ENCODE data around the gene CD109. TPM values are rescaled to one million over a fixed set of nuclear protein-coding genes. Genes with fewer than 3 reads are reported as not detected.

The CD109 gene
- total RNA-seq, 4 donors from 2014 or later = 7.8 to 19.0 (median 12.7) TPM

DNA sequence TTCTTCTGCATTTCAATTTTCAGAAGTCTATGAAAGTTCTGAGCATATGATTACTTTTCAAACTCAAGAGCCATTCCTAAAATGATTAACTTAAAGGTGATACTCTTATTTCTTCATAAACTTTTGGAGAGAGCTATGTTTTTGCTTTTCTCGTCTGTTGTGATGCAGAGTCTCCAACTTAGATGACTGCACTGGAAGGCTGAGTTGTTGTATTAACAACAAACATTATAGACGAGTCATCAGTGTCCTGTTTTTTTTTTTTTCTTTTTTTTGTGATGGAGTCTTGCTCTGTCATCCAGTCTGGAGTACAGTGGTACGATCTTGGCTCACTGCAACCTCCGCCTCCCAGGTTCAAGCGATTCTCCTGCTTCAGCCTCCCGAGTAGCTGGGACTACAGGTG is 101.9 kb downstream of the CD109 start:
- 93 to 95% methylated on average over 6 of the region's 6 CpGs for WGBS, 2 donors
- no peaks in the 10 kb centered on the region for H3K4me1 ChIP-seq
- no peak for DNase-seq (ENCODE audit: low spot score in 2 of 2)
- H3K4me3 ChIP-seq = no peak overlapping the region
- H3K9me3 ChIP-seq = no peaks in the 10 kb centered on the region
- no peak overlapping the region for H3K27ac ChIP-seq
- H3K36me3 ChIP-seq = no peaks in the 10 kb centered on the region
- TF ChIP-seq EP300 (IDR thresholded peaks at IDR 0.05) (no peak), CTCF (IDR thresholded peaks at IDR 0.05) (no peak), POLR2A (IDR thresholded peaks at IDR 0.05) (no peak)
- no peaks in the 10 kb centered on the region for H3K27me3 ChIP-seq

GRCh38 chr6:73798592-73798991 is 102.6 kb downstream of the CD109 start:
- no peaks in the 10 kb centered on the region for H3K27me3 ChIP-seq
- H3K9me3 ChIP-seq = no peaks in the 10 kb centered on the region
- TF ChIP-seq CTCF (IDR thresholded peaks at IDR 0.05) (peak in 3 of 5 experiments; percentile 8 to 20 (median 18)), POLR2A (IDR thresholded peaks at IDR 0.05) (no peak), EP300 (IDR thresholded peaks at IDR 0.05) (peak in 1 of 2 donors; percentile 77)
- H3K27ac ChIP-seq = peak overlapping the region in 1 of 4 donors; percentile 47
- 37 to 54% methylated on average over 2 of the region's 2 CpGs for WGBS, 2 donors
- peak; percentile 19 to 75 for DNase-seq (ENCODE audit: low spot score in 2 of 2)
- H3K4me1 ChIP-seq = no peaks in the 10 kb centered on the region
- no peaks in the 10 kb centered on the region for H3K36me3 ChIP-seq
- no peak overlapping the region for H3K4me3 ChIP-seq

GRCh38 chr6:73800997-73801396 is 105.0 kb downstream of the CD109 start:
- no peak for DNase-seq (ENCODE audit: low spot score in 2 of 2)
- TF ChIP-seq EP300 (IDR thresholded peaks at IDR 0.05) = no peak
- TF ChIP-seq CTCF (IDR thresholded peaks at IDR 0.05) = no peak
- no peak for TF ChIP-seq POLR2A (IDR thresholded peaks at IDR 0.05)
- H3K4me1 ChIP-seq = no peaks in the 10 kb centered on the region

DNA sequence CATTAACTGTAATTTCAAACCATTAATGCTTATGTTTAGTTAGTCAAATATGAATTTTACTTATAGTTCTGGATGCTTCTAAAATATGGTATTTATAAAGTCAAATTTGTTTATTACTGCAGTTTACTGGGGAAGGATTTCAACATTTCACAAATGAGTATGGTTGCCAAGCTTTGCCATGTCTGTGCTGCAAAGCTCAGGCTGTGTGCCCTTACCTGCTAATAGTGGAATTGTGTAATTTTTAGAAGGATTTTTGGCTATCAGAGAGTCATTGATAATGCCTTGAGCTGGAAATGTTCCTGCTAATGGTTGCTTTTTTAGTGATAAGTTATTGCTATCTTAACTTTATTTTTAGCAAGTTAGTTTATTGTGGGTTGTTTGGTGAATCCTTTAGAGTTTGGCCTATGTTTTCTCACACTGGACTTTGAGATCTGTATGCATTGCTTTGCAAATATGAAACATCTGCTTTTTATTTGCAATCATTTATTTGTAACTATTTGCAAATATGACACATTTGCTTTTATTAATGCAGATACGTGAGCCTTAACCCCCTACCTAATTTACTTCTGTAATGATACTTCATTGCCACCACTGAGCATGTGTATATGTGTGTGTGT is 105.8 kb downstream of the CD109 start:
- no peaks in the 10 kb centered on the region for H3K9me3 ChIP-seq
- TF ChIP-seq EP300 (IDR thresholded peaks at IDR 0.05) (no peak), POLR2A (IDR thresholded peaks at IDR 0.05) (no peak), CTCF (IDR thresholded peaks at IDR 0.05) (no peak)
- DNase-seq (ENCODE audit: low spot score in 2 of 2) = no peak
- H3K4me3 ChIP-seq = no peak overlapping the region
- H3K36me3 ChIP-seq = peaks cover 0 to 6% (median 0%) of the 10 kb centered on the region in 3 donors
- H3K27ac ChIP-seq = no peak overlapping the region
- 67 to 88% methylated on average over 1 of the region's 1 CpG for WGBS, 2 donors
- H3K27me3 ChIP-seq = no peaks in the 10 kb centered on the region
- no peaks in the 10 kb centered on the region for H3K4me1 ChIP-seq

More at GRCh38 chr6:73800997-73801396, 105.0 kb downstream of the CD109 start:
- WGBS, 2 donors = 78 to 86% methylated on average over 1 of the region's 1 CpG
- Histone ChIP-seq H3K27ac (no peak overlapping the region), H3K9me3 (no peaks in the 10 kb centered on the region), H3K4me3 (no peak overlapping the region), H3K27me3 (no peaks in the 10 kb centered on the region), H3K36me3 (peaks cover 0 to 6% (median 0%) of the 10 kb centered on the region in 3 donors)

DNA sequence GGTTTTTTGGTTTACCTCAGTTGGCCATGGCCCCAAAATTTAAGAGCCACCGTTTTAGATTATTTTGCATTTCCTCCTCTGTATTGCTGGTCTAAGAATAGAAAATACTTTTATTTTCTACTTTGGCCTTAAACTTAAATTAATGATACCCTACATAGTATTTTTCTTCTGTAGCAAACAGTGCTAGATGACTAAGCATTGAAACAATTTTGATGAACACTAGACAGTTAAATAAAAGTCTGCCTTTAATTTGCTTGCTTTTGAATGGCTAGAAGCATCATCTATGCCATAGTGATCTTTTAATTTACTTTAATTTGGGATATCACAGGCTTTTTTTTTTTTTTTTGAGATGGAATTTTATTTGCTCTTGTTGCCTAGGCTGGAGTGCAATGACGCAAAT is 106.4 kb downstream of the CD109 start:
- Histone ChIP-seq H3K9me3 (no peaks in the 10 kb centered on the region), H3K27ac (no peak overlapping the region), H3K4me1 (no peaks in the 10 kb centered on the region), H3K4me3 (no peak overlapping the region), H3K36me3 (peaks cover 0 to 6% (median 0%) of the 10 kb centered on the region in 3 donors), H3K27me3 (no peaks in the 10 kb centered on the region)
- WGBS, 2 donors = 83 to 85% methylated on average over 2 of the region's 2 CpGs
- no peak for TF ChIP-seq CTCF (IDR thresholded peaks at IDR 0.05)
- no peak for TF ChIP-seq POLR2A (IDR thresholded peaks at IDR 0.05)
- TF ChIP-seq EP300 (IDR thresholded peaks at IDR 0.05) = no peak
- no peak for DNase-seq (ENCODE audit: low spot score in 2 of 2)
